Measurements from ENCODE around the gene NRXN3.

Gene NRXN3

GRCh38 chr14:79493081-79493645 is 1323.0 kb downstream of the NRXN3 start:
- peaks cover 13% of the 10 kb centered on the region for H3K9me3 Mint-ChIP-seq
- DNase-seq (ENCODE audit: low spot score in 2 of 2), result no peak
- H3K4me3 Mint-ChIP-seq, result no peak overlapping the region
- ATAC-seq, result no peak
- no peak overlapping the region for H3K27ac Mint-ChIP-seq
- H3K36me3 Mint-ChIP-seq, result no peaks in the 10 kb centered on the region
- no peaks in the 10 kb centered on the region for H3K4me1 Mint-ChIP-seq

GRCh38 chr14:79496701-79497100 is 1326.5 kb downstream of the NRXN3 start:
- no peak for ATAC-seq
- Mint-ChIP-seq H3K9me3 (peaks cover 9% of the 10 kb centered on the region), H3K36me3 (no peaks in the 10 kb centered on the region)

GRCh38 chr14:79500489-79500888 is 1330.3 kb downstream of the NRXN3 start:
- no peak for ATAC-seq
- Mint-ChIP-seq H3K4me3 (no peak overlapping the region), H3K27ac (no peak overlapping the region), H3K4me1 (no peaks in the 10 kb centered on the region), H3K9me3 (peaks cover 13% of the 10 kb centered on the region), H3K36me3 (no peaks in the 10 kb centered on the region)
- DNase-seq (ENCODE audit: low spot score in 2 of 2), result no peak

More at GRCh38 chr14:79496701-79497100, 1326.5 kb downstream of the NRXN3 start:
- Mint-ChIP-seq H3K4me3 (no peak overlapping the region), H3K27ac (no peak overlapping the region), H3K4me1 (no peaks in the 10 kb centered on the region)
- no peak for DNase-seq (ENCODE audit: low spot score in 2 of 2)

- no peaks in the 10 kb centered on the region for H3K36me3 Mint-ChIP-seq
- no peak for DNase-seq (ENCODE audit: low spot score in 2 of 2)
- peaks cover 13% of the 10 kb centered on the region for H3K9me3 Mint-ChIP-seq
- no peaks in the 10 kb centered on the region for H3K4me1 Mint-ChIP-seq
- no peak overlapping the region for H3K27ac Mint-ChIP-seq
- no peak for ATAC-seq
- no peak overlapping the region for H3K4me3 Mint-ChIP-seq
These were observed 1332.1 kb downstream of the NRXN3 start for GRCh38 chr14:79502136-79502750.

GRCh38 chr14:79502751-79503148 is 1332.6 kb downstream of the NRXN3 start:
- no peak overlapping the region for H3K27ac Mint-ChIP-seq
- H3K4me3 Mint-ChIP-seq, result no peak overlapping the region
- H3K4me1 Mint-ChIP-seq, result no peaks in the 10 kb centered on the region
- no peaks in the 10 kb centered on the region for H3K36me3 Mint-ChIP-seq
- DNase-seq (ENCODE audit: low spot score in 2 of 2), result no peak
- no peak for ATAC-seq
- H3K9me3 Mint-ChIP-seq, result peaks cover 13% of the 10 kb centered on the region

GRCh38 chr14:79510659-79511058 is 1340.5 kb downstream of the NRXN3 start:
- no peak overlapping the region for H3K27ac Mint-ChIP-seq
- ATAC-seq (no peak), DNase-seq (ENCODE audit: low spot score in 2 of 2) (no peak)
- no peaks in the 10 kb centered on the region for H3K4me1 Mint-ChIP-seq
- H3K36me3 Mint-ChIP-seq, result no peaks in the 10 kb centered on the region
- H3K9me3 Mint-ChIP-seq, result peaks cover 3% of the 10 kb centered on the region
- no peak overlapping the region for H3K4me3 Mint-ChIP-seq

- no peak for ATAC-seq
- no peak overlapping the region for H3K27ac Mint-ChIP-seq
- H3K9me3 Mint-ChIP-seq, result peaks cover 4% of the 10 kb centered on the region
- no peak overlapping the region for H3K4me3 Mint-ChIP-seq
- no peak for DNase-seq (ENCODE audit: low spot score in 2 of 2)
- no peaks in the 10 kb centered on the region for H3K36me3 Mint-ChIP-seq
- no peaks in the 10 kb centered on the region for H3K4me1 Mint-ChIP-seq
These were observed 1341.0 kb downstream of the NRXN3 start for GRCh38 chr14:79511146-79511545.

GRCh38 chr14:79513446-79513845 is 1343.3 kb downstream of the NRXN3 start:
- Mint-ChIP-seq H3K4me1 (no peaks in the 10 kb centered on the region), H3K27ac (no peak overlapping the region)

GRCh38 chr14:79514700-79515099 is 1344.5 kb downstream of the NRXN3 start:
- Mint-ChIP-seq H3K4me1 (no peaks in the 10 kb centered on the region), H3K36me3 (no peaks in the 10 kb centered on the region), H3K9me3 (peaks cover 4% of the 10 kb centered on the region), H3K4me3 (no peak overlapping the region), H3K27ac (no peak overlapping the region)
- no peak for ATAC-seq
- DNase-seq (ENCODE audit: low spot score in 2 of 2), result no peak

More at GRCh38 chr14:79513446-79513845, 1343.3 kb downstream of the NRXN3 start:
- Mint-ChIP-seq H3K36me3 (no peaks in the 10 kb centered on the region), H3K4me3 (no peak overlapping the region), H3K9me3 (peaks cover 4% of the 10 kb centered on the region)
- DNase-seq (ENCODE audit: low spot score in 2 of 2) (no peak), ATAC-seq (no peak)

GRCh38 chr14:79515158-79515557 is 1345.0 kb downstream of the NRXN3 start:
- no peak overlapping the region for H3K27ac Mint-ChIP-seq

GRCh38 chr14:79516009-79516408 is 1345.8 kb downstream of the NRXN3 start:
- H3K4me1 Mint-ChIP-seq, result no peaks in the 10 kb centered on the region
- DNase-seq (ENCODE audit: low spot score in 2 of 2), result no peak
- H3K36me3 Mint-ChIP-seq, result no peaks in the 10 kb centered on the region
- no peak for ATAC-seq
- H3K9me3 Mint-ChIP-seq, result peaks cover 8% of the 10 kb centered on the region
- H3K4me3 Mint-ChIP-seq, result no peak overlapping the region
- H3K27ac Mint-ChIP-seq, result no peak overlapping the region

More at GRCh38 chr14:79515158-79515557, 1345.0 kb downstream of the NRXN3 start:
- peaks cover 4% of the 10 kb centered on the region for H3K9me3 Mint-ChIP-seq
- H3K36me3 Mint-ChIP-seq, result no peaks in the 10 kb centered on the region
- no peak for DNase-seq (ENCODE audit: low spot score in 2 of 2)
- H3K4me1 Mint-ChIP-seq, result no peaks in the 10 kb centered on the region
- ATAC-seq, result no peak
- H3K4me3 Mint-ChIP-seq, result no peak overlapping the region

- Mint-ChIP-seq H3K4me3 (no peak overlapping the region), H3K4me1 (no peaks in the 10 kb centered on the region), H3K9me3 (peaks cover 15% of the 10 kb centered on the region), H3K27ac (no peak overlapping the region), H3K36me3 (no peaks in the 10 kb centered on the region)
- no peak for ATAC-seq
- DNase-seq (ENCODE audit: low spot score in 2 of 2), result no peak
These were observed 1355.2 kb downstream of the NRXN3 start for GRCh38 chr14:79525416-79525815.

GRCh38 chr14:79528828-79529416 is 1358.7 kb downstream of the NRXN3 start:
- DNase-seq (ENCODE audit: low spot score in 2 of 2) (no peak), ATAC-seq (no peak)
- no peaks in the 10 kb centered on the region for H3K4me1 Mint-ChIP-seq
- no peak overlapping the region for H3K4me3 Mint-ChIP-seq
- no peaks in the 10 kb centered on the region for H3K36me3 Mint-ChIP-seq
- no peak overlapping the region for H3K27ac Mint-ChIP-seq
- peaks cover 7% of the 10 kb centered on the region for H3K9me3 Mint-ChIP-seq

- Mint-ChIP-seq H3K36me3 (no peaks in the 10 kb centered on the region), H3K4me1 (no peaks in the 10 kb centered on the region), H3K27ac (no peak overlapping the region), H3K9me3 (peaks cover 3% of the 10 kb centered on the region), H3K4me3 (no peak overlapping the region)
- ATAC-seq, result no peak
- no peak for DNase-seq (ENCODE audit: low spot score in 2 of 2)
These were observed 1360.4 kb downstream of the NRXN3 start for GRCh38 chr14:79530555-79530954.

- Mint-ChIP-seq H3K4me3 (no peak overlapping the region), H3K4me1 (no peaks in the 10 kb centered on the region), H3K27ac (no peak overlapping the region), H3K9me3 (peaks cover 11% of the 10 kb centered on the region), H3K36me3 (no peaks in the 10 kb centered on the region)
- ATAC-seq, result no peak
- no peak for DNase-seq (ENCODE audit: low spot score in 2 of 2)
These were observed 1364.7 kb downstream of the NRXN3 start for GRCh38 chr14:79534703-79535353.

- Mint-ChIP-seq H3K27ac (no peak overlapping the region), H3K9me3 (peaks cover 13% of the 10 kb centered on the region), H3K4me3 (no peak overlapping the region), H3K4me1 (no peaks in the 10 kb centered on the region), H3K36me3 (no peaks in the 10 kb centered on the region)
- DNase-seq (ENCODE audit: low spot score in 2 of 2) (no peak), ATAC-seq (no peak)
These were observed 1370.2 kb downstream of the NRXN3 start for GRCh38 chr14:79540394-79540793.
